Ishikawa (cell line): ENCODE data around the gene RAX.

Experiments
- CEBPB ChIP-seq: IDR thresholded peaks from 2 replicates; pipeline ENCODE4 v1.6.1; 2012
- YY1 ChIP-seq: IDR thresholded peaks from 2 replicates; pipeline ENCODE4 v1.6.1; 2012; ENCODE audit warnings: low read depth
- ZBTB7A ChIP-seq: IDR thresholded peaks from 2 replicates; pipeline ENCODE4 v1.6.1; 2012; ENCODE audit warnings: low read depth
- TF ChIP-seq, protein P1 (sequence below): IDR thresholded peaks from 2 replicates; pipeline ENCODE4 v1.6.1; 2012
- TF ChIP-seq, protein P2 (sequence below): IDR thresholded peaks from 2 replicates; pipeline ENCODE4 v1.6.1; 2012

DNA sequence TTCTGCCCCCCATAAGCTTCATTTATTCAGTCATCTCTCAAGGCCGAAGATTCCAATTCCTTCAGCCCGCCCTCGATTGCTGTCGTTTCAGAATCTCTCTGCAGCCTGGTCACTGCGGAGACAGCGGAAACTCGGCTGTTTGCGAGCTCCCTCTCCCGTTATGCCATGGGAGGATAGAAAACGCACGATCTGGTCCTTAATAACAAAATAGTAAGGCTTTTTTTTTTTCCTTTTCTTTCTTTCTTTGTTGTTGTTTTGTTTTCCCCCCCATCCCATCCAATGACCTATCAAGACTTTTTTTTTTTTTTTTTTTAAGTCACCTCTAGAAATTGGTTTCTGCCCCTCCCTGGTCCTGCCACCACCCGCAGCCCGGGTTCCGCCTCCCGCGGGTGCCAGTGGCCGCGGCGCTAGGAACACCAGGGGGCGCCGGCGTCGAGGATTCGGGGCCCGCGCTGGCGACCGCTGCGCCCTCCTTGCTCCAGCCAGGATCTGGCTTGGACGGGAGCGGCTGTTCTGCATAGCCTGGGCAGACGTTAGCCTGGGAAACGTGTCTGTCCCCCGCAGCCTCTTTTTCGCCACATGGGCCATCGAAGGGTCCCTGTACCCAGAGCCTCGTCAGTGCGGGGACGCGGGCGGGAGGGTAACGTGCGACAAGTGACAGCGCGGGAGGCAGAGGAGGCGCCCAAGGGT, 35.1 kb upstream of the RAX start:
- TF ChIP-seq YY1 (no peak), CEBPB (no peak), ZBTB7A (no peak)
- TF ChIP-seq, protein P1, sequence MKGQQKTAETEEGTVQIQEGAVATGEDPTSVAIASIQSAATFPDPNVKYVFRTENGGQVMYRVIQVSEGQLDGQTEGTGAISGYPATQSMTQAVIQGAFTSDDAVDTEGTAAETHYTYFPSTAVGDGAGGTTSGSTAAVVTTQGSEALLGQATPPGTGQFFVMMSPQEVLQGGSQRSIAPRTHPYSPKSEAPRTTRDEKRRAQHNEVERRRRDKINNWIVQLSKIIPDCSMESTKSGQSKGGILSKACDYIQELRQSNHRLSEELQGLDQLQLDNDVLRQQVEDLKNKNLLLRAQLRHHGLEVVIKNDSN, result no peak
- TF ChIP-seq, protein P2, sequence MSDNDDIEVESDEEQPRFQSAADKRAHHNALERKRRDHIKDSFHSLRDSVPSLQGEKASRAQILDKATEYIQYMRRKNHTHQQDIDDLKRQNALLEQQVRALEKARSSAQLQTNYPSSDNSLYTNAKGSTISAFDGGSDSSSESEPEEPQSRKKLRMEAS, result 0 out of 2 replicates have a peak, but pooled peaks have one; percentile 16
